SW480 (cell line): Measurements from ENCODE around the gene HMGXB3.
A peak's percentile ranks its signal among the peaks of the same experiment; 100 is the strongest.

Source experiments
- DNase-seq: peaks from one replicate; pipeline ENCODE4 v3.0.0-alpha.2; 2016; ENCODE audit warnings: low spot score

Gene HMGXB3, protein sequence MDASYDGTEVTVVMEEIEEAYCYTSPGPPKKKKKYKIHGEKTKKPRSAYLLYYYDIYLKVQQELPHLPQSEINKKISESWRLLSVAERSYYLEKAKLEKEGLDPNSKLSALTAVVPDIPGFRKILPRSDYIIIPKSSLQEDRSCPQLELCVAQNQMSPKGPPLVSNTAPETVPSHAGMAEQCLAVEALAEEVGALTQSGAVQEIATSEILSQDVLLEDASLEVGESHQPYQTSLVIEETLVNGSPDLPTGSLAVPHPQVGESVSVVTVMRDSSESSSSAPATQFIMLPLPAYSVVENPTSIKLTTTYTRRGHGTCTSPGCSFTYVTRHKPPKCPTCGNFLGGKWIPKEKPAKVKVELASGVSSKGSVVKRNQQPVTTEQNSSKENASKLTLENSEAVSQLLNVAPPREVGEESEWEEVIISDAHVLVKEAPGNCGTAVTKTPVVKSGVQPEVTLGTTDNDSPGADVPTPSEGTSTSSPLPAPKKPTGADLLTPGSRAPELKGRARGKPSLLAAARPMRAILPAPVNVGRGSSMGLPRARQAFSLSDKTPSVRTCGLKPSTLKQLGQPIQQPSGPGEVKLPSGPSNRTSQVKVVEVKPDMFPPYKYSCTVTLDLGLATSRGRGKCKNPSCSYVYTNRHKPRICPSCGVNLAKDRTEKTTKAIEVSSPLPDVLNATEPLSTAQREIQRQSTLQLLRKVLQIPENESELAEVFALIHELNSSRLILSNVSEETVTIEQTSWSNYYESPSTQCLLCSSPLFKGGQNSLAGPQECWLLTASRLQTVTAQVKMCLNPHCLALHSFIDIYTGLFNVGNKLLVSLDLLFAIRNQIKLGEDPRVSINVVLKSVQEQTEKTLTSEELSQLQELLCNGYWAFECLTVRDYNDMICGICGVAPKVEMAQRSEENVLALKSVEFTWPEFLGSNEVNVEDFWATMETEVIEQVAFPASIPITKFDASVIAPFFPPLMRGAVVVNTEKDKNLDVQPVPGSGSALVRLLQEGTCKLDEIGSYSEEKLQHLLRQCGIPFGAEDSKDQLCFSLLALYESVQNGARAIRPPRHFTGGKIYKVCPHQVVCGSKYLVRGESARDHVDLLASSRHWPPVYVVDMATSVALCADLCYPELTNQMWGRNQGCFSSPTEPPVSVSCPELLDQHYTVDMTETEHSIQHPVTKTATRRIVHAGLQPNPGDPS (N-terminal part only)

DNA sequence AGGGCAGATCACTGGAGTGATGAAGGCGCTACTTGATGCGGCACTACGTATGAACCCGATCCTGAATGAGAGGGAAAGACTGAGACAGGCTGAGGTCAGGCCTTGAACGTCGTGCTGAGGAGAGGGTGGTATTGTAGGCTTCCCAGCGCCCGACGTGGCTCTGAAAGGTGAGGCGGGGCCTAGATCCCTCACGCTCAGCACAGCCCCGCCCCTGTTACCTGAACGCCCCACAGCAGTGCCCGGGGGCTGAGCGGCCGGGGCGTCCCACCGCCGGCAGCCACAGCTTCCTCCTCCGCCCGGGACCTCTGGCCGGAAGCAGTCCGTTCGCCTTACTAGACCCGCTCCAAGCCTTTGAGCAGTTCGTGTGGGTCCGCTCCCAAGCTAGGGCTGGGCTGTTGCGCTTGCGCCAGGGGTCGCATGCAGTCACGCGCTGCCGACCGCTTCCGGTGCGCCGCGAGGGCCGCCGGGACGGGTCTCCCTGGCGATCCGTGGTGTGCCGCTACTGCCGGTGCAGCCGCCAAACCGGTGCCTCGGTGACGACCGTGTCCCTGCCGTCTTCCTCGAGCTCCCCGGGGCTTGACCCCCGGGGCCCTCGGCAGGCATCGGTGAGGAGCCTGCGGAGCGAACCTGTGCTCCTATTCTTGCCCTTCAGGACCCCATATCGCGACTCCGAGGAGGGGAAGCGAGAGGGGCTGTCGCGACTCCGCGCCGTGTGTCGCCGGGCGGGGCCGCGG lies at the start of gene HMGXB3, which contains the start of gene TIGD6:
HMGXB3 (plus strand) TSS at position 484 of the 734 bp plus-strand sequence. CDS start 4,114 bp downstream, outside the sequence.
TIGD6 (minus strand) TSS at position 399 of the 734 bp plus-strand sequence. CDS start 4,306 bp downstream, outside the sequence.
- peak; percentile 99 for DNase-seq

DNA sequence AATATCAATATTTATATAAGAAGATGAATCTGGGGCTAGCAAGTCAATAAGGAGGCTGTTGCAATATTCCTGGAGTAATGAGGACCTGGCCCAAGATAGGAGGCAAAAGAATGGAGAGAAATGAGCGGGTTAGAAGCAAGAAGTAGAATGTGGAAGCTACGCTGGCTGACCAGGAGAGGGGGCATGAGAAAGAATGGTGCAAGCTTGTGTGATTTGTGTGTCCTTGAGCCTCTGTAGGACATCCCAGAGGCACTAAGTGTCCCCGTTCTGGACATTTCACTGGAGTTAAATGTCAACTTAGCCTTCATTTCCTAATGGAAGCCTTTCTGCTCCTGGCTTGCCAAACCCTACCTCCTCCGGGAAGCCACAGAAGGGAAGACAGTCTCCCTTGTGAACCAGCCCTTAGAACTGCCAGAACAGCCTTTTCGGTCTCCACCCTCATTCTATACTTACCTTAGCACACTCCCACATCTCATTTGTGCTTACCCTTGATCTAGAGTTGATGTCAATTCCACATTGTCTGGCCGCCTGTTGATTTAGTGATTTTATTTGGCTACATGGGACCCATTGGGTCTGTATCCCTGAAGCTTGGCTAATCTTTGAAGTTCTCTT lies 49.3 kb upstream of the HMGXB3 start:
- no peak for DNase-seq

DNA sequence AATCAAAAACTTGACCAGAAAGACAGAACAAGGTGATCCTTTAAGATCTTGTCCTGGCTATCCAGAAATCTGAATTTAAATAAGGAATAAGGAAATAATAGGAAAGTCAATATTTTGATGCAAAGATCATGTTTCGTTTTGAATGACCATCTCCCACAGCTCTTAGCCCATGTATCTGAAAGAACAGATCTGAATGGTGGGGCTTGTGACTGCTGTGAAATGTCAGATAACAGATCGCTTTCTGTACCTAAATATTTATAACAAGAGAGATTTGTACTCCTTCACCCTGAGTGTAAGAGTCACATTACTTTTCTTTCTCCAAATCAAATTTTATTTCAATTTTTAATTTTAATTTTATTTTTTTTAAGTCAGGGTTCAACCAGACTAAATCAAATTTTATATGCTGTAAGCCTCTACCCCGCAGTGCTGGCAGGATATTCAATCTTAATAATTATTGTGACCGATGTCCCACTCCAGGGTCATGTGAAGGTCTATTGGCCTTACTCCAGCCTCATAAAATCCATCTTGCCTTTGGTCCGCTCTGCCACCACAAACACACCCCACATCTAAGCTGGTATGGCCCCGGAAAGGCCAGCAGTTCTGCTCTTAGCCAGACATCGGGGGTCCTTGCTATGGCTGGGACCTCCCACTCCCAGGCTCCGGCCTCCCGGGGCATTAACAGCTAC lies 47.0 kb upstream of the HMGXB3 start:
- no peak for DNase-seq

DNA sequence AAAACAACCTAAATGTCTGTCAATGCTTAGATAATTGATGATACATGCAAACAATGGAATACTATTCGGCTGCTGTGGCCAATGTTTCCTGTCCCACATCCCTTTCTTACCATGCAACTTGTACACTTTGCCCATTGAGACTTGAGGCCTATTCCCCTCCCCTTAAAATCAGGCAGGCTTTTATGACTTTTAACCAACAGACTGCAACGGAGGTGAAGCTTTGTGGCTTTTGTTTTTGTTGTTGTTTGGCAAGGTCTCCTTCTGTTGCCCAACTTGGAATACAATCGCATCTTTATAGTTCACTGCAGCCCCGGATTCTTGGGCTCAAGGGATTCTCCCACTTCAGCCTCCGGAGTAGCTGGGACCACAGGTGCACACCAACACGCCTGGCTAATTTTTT lies 45.7 kb upstream of the HMGXB3 start:
- peak; percentile 14 for DNase-seq

DNA sequence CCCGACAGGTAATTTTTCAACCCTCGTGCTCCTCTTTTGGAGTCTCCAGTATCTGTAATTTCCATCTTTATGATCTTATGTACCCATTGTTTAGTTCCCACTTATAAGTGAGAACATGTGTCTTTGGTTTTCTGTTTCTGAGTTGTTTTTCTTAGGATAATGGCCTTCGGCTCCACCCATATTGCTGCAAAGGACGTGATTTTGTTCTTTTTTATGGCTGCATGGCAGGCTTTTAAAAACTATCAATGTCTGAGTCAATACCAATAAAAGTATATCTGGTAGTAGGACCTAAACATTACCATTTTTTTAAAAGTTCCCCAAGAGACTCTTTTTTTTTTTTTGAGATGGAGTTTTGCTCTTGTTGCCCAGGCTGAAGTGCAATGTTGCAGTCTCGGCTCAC lies 43.9 kb upstream of the HMGXB3 start:
- no peak for DNase-seq

DNA sequence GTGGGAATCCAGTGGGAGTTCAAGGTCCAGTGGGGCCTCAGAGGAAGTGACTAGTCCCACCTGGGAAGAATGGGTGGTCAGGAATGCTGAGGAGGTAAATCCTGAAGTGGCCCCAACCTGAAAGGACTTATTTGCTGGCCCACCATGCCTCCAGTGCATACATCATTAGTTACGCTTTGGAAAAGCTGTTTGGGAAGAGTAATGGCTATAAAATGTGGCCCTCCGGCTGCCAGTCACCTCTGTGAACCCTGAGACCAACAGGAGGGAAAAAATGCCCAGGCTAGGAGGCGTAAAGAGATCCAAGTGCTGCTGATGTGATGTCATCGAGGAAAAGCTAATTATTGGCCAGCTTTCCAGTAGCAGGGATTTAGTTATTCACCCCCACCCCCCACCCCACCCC lies 42.7 kb upstream of the HMGXB3 start:
- DNase-seq, result no peak

DNA sequence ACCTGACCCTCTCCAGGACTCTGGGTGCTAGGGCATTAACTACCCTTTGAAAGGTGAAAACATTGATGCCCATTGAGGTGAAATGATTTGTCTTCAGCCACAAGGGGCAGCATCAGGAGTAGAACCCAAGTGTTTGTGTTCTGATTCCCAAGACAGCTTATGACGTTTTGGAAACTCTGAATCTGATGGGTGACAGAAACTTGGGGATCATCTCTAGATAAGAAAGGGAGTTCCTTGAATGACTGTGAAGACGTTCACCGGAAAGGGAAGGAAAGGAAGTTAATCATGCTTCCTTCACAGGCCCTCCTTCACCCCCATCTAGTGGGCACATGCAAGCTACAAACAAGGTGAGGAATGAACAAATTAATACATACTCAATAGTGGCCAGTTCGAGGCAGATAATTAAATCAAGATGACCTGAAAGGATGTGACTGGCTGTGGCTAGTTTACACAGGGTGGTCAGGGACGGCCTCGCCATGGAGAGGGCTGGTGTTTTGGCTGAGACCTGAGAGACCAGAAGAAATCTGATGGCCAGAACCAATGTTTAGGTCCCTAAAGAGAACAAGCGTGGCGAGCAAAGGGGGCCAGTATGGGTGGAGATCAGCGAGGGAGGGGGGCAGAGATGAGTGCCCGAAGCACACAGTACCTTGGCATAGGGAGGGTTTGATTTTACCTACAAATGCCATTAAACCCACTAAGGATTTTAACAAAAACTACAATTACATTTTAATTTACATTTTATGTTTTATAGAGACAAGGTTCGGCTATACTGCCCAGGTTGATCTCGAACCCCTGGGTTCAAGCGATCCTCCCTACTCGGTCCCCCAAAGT lies 40.9 kb upstream of the HMGXB3 start:
- DNase-seq, result peak; percentile 48

DNA sequence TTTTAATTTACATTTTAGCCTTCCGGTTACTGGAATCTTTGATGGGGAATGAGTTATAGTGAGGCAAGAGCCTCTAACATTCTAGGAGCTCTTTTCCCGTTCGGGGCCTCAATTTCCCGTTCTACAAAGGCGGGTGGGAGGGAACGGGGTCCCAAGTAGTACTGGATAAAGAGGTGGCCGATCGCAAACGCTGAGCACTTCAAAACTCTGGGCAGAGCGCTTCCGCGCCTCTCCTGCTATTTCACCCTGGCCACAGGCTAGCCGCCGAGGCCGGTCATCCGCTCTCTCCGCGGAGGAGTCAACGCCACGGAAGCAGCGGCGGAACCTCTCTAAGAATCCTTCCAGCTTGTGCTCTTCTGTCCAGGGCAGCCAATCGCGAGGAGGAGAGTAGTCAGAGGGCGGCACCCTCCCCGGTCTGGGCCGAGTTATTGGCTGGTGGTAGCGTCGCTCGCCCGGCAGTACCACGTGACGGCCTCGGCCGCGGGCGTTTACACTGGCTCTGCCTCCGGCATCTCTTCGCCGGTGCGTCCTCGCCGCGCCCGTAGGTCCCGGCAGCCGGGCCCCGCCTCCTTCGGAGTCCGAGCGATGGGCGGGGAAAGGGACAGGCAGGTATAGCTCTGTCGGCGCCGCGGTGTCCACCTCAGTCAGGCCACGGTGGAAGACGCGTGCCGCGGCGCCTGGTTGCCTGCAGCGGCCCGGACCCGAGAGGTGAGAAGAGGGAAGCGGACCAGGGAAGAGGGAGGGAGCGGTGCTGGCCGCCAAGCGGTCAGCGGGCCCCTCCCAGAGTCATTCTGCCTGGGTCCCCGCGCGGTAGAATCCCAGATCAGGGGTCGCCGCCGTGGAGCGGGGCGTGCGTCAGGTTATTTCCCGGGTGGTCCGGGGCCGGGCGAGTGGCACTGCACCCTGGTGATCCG lies 40.0 kb upstream of the HMGXB3 start, which contains the start of gene SLC26A2:
SLC26A2 (plus strand) TSS at position 487 of the 914 bp plus-strand sequence. CDS start 16,895 bp downstream, outside the sequence.
- peak; percentile 99 for DNase-seq

DNA sequence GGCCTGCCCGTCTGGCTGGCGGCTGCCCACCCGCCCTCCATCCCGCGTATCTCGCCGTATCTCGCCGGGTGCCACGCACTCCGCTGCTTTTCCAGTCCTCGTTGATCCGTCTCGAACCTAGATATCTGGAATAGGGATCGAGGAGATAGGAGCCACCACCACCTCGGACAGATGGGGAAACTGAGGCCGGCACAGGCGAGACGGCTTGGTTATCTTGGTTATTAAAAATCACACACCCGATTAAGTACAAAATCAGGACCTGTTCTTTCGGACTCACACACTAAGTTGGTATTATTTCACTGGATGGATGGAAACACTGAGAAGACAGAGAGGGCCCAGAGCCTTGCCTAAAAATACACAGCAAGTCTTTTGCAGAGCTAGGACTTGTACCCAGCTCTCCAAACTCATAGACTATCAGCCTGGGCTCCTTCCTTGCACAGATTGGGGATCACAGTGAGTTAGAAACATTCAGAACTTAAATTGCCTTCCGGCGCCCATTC lies 39.3 kb upstream of the HMGXB3 start:
- DNase-seq, result no peak

DNA sequence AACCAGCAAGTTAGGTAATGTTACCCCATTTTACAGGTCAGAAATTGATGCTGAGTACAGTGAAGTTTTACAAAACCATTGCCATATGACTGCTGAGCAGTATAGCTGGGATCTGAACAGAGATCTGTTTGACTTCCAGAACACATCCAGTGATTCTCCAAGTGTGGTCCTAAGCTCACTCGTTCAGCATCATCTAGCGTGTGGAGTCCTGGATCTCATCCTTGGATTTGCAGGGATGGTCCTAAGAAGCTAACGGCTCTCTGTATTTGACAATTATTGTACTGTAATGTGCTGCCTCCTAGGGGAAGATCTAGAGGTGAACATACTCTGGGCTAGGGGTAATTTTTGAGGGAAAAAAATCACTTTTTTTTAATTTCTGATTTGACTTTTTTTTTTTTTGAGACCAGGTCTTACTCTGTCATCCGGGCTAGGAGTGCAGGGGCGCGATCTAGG lies 38.6 kb upstream of the HMGXB3 start:
- DNase-seq, result peak; percentile 49

DNA sequence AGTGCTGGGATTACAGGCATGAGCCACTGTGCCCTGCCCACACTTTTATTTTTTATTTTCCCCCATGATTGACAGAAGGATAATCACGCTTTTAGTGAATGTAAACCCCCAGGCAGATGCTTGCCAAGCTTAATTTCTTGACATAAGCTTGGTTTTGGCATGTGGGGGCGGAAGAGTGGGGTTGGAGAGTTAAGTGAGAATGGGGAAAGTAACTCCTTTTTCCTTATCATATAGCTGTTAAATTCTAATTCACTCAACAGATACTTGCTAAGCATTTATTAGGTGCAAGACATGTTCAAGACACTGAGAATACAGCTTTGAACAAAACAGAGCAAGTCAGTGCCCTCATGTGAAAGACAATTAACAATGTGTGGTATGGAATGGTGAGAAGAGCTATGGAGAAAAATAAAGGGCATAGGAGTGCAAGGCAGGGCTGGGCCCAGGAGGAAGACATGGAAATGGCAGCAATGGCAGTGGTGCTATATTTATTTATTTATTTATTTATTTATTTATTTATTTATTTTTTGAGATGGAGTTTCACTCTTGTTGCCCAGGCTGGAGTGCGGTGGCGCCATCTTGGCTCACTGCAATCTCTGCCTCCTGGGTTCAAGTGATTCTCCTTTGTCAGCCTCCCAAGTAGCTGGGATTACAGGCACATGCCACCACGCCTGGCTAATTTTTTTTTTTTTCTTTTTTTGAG lies 37.8 kb upstream of the HMGXB3 start:
- no peak for DNase-seq

DNA sequence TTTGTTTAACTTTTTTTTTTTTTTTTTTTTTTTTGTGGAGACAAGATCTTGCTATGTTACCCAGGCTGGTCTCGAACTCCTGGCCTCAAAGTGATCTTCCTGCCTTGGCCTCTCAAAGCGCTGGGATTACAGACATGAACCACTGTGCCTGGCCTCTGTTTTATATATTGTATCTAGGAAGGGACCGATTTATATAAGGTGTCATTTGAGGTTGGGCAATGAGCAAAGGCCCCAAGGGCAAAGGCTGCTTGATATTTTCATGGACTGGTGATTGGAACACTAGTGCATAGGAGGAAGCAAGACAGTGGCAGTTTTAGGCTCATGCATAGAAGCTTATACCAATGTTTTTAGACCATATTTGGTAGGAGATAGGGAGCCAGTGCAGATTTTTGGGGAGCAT lies 36.8 kb upstream of the HMGXB3 start:
- DNase-seq, result no peak

DNA sequence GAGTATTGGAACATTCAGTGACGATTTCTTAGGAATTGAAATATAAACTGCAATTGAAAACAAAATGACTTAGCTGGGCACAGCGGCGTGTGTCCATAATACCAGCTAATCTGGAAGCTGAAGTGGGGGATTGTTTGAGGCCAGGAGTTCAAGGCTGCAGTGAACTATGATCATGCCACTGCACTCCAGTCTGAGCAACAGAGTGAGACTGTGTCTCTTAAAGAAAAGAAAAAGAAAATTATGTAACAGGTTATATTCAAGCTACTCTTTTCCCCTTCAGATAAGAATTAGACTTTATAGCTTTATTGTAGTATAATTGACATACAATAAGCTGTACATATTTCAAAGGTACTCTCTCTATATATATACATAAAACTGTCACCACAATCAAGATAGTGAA lies 33.6 kb upstream of the HMGXB3 start:
- no peak for DNase-seq

DNA sequence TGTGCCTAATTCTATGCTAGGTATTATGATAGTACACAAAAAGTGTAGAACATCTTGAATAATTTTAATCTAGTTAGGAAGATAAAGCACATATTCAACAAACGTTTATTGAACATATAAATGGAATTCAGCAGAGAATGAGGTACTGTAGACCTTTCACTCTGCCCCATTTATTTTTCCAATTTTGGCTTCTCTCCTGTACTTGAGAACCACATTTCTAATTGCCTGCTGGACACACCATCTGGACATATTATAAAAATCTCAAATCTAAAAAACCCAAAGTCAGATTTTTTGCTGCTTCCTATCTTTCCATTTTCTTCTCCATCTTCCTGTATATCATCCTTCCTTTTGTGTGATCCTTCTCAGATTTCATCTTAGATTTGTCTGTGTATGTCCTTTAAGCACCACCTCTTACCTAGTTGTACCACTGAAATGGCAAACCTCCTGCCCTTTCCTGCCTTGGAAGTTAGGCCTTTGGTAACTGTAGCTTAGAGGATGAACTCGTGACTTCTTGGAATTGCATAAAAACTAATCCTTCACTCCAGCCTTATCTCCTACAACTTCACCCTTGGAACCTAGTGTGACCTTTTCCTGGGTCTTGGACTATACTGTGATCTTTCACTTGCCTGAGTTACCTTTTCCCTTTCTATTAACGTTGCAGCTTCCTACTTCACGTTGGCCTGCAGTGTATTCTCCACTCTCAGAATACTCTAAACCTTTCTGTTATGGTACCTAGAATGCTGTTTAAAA lies 31.2 kb upstream of the HMGXB3 start:
- no peak for DNase-seq

DNA sequence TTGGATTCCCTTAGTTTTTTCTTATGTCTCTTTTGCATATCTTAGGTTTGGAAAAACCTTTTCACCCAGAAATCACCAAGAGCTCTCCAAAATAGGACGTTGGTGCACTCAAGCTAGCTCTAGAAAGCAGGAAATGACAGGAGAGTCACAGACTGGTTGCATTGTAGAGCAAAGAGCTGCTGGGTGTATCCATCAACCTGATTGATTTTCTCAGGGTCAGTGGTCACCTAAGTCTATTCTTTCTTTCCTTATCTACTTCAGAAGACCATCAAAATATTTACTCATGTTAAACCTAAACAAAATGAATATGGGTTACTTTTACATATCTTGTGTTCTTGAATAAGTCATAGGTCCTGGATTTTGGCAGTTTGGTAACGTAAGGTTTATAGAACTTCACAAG lies 25.1 kb upstream of the HMGXB3 start:
- no peak for DNase-seq

DNA sequence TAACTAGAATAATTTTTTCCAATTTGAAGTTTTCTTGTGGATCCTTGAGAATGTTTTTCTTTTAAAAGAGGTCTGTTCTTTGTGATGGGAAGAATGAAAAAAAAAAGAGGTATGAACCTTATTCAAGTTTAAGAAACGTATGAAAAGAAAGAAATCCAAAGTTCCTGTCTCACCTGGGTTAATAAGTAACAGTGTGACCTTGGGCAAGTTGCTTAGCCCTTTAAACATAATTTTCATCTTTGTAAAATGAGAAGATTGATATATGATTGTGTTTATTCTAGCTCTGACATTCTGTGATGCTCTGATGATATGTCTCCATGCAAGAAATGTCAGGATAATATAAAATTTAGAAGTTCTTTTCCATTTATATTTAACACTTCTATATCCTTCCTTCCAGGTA lies 20.6 kb upstream of the HMGXB3 start:
- DNase-seq, result no peak

DNA sequence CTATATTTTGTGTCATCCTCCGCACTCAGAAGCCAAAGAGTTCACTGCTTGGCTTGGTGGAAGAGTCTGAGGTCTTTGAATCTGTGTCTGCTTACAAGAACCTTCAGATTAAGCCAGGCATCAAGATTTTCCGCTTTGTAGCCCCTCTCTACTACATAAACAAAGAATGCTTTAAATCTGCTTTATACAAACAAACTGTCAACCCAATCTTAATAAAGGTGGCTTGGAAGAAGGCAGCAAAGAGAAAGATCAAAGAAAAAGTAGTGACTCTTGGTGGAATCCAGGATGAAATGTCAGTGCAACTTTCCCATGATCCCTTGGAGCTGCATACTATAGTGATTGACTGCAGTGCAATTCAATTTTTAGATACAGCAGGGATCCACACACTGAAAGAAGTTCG lies 19.3 kb upstream of the HMGXB3 start:
- DNase-seq, result no peak
